Activated T-cell treated with anti-CD3 and anti-CD28 coated beads, Interleukin-2, amount 50 U/mL, for 72 hours (primary cell): Measurements from ENCODE around the gene CMTM8. TPM values are rescaled to one million over a fixed set of nuclear protein-coding genes. Genes with fewer than 3 reads are reported as not detected.

ENCODE experiments used
- ATAC-seq, 2 donors: fragments of 150-1000 bp; cut with Tn5 transposase; replicated peaks in 1 of 2; 2 replicates each; pipeline ENCODE4 v1.10.0; 2021; ENCODE audit warnings: moderate library complexity in 2 of 2, mild to moderate bottlenecking in 1 of 2
- DNase-seq, 2 donors: peaks; one replicate each; pipeline ENCODE4 v3.0.0; 2021 to 2022; ENCODE audit warnings: mixed read lengths in 1 of 2
- H3K27ac Mint-ChIP-seq: one replicate; pipeline ENCODE4 v1.8.0; 2022; ENCODE audit warnings: mild to moderate bottlenecking, moderate library complexity, mixed read lengths
- H3K27me3 Mint-ChIP-seq: one replicate; pipeline ENCODE4 v1.8.0; 2022; ENCODE audit warnings: low read depth, mixed read lengths
- H3K36me3 Mint-ChIP-seq, 2 donors: one replicate each; pipeline ENCODE4 v1.8.0; 2022; ENCODE audit warnings: mixed read lengths in 2 of 2, mild to moderate bottlenecking in 1 of 2; ENCODE audit not compliant: insufficient read depth in 2 of 2
- H3K4me1 Mint-ChIP-seq: one replicate; pipeline ENCODE4 v1.8.0; 2022; ENCODE audit warnings: low read depth, mixed read lengths
- H3K4me3 Mint-ChIP-seq, 2 donors: one replicate each; pipeline ENCODE4 v1.8.0; 2022; ENCODE audit warnings: mild to moderate bottlenecking in 2 of 2, mixed read lengths in 2 of 2, moderate library complexity in 2 of 2
- H3K9me3 Mint-ChIP-seq, 2 donors: one replicate each; pipeline ENCODE4 v1.8.0; 2022; ENCODE audit warnings: mixed read lengths in 2 of 2
- total RNA-seq, 2 donors: library from RNA; stranded (reverse); gene quantifications; one replicate each; pipeline ENCODE4 v1.2.3, GENCODE V29; 2022

Gene CMTM8
- total RNA-seq, 2 donors from 2014 or later = 7.1 to 9.0 TPM

GRCh38 chr3:32258869-32259268 lies 20.4 kb downstream of the CMTM8 start:
- Mint-ChIP-seq H3K27ac (no peak overlapping the region), H3K9me3 (peaks cover 3 to 6% of the 10 kb centered on the region in 2 donors), H3K4me3 (no peak overlapping the region), H3K4me1 (peaks cover 42% of the 10 kb centered on the region), H3K27me3 (no peaks in the 10 kb centered on the region), H3K36me3 (peaks cover 4 to 9% of the 10 kb centered on the region in 2 donors)
- no peak for DNase-seq
- ATAC-seq = no peak

- no peak overlapping the region for H3K27ac Mint-ChIP-seq
- DNase-seq (no peak), ATAC-seq (no peak)
- no peaks in the 10 kb centered on the region for H3K27me3 Mint-ChIP-seq
- no peaks in the 10 kb centered on the region for H3K36me3 Mint-ChIP-seq
- peaks cover 25% of the 10 kb centered on the region for H3K4me1 Mint-ChIP-seq
- no peak overlapping the region for H3K4me3 Mint-ChIP-seq
- peaks cover 0 to 2% of the 10 kb centered on the region in 2 donors for H3K9me3 Mint-ChIP-seq
These were observed 23.1 kb downstream of the CMTM8 start for GRCh38 chr3:32261545-32261944.

- Mint-ChIP-seq H3K27ac (no peak overlapping the region), H3K4me3 (no peak overlapping the region), H3K4me1 (peaks cover 19% of the 10 kb centered on the region), H3K27me3 (no peaks in the 10 kb centered on the region), H3K9me3 (peaks cover 0 to 2% of the 10 kb centered on the region in 2 donors), H3K36me3 (no peaks in the 10 kb centered on the region)
- ATAC-seq (no peak), DNase-seq (no peak)
These were observed 23.7 kb downstream of the CMTM8 start for GRCh38 chr3:32262201-32262600.

GRCh38 chr3:32274306-32274705 lies 35.8 kb downstream of the CMTM8 start:
- H3K36me3 Mint-ChIP-seq = no peaks in the 10 kb centered on the region
- ATAC-seq (no peak), DNase-seq (no peak)
- H3K27ac Mint-ChIP-seq = no peak overlapping the region
- no peaks in the 10 kb centered on the region for H3K27me3 Mint-ChIP-seq
- H3K9me3 Mint-ChIP-seq = no peaks in the 10 kb centered on the region
- H3K4me3 Mint-ChIP-seq = no peak overlapping the region
- H3K4me1 Mint-ChIP-seq = peaks cover 4% of the 10 kb centered on the region

- no peaks in the 10 kb centered on the region for H3K36me3 Mint-ChIP-seq
- H3K9me3 Mint-ChIP-seq = no peaks in the 10 kb centered on the region
- H3K27me3 Mint-ChIP-seq = no peaks in the 10 kb centered on the region
- no peak overlapping the region for H3K4me3 Mint-ChIP-seq
- no peak for ATAC-seq
- peaks cover 4% of the 10 kb centered on the region for H3K4me1 Mint-ChIP-seq
- no peak for DNase-seq
- no peak overlapping the region for H3K27ac Mint-ChIP-seq
These were observed 37.0 kb downstream of the CMTM8 start for GRCh38 chr3:32275506-32275905.

- Mint-ChIP-seq H3K4me1 (peaks cover 4% of the 10 kb centered on the region), H3K9me3 (no peaks in the 10 kb centered on the region), H3K4me3 (no peak overlapping the region), H3K27me3 (no peaks in the 10 kb centered on the region), H3K36me3 (no peaks in the 10 kb centered on the region), H3K27ac (no peak overlapping the region)
- ATAC-seq (no peak), DNase-seq (no peak)
These were observed 37.9 kb downstream of the CMTM8 start for GRCh38 chr3:32276279-32276841.

- H3K27me3 Mint-ChIP-seq = no peaks in the 10 kb centered on the region
- H3K4me3 Mint-ChIP-seq = no peak overlapping the region
- no peak for ATAC-seq
- H3K27ac Mint-ChIP-seq = no peak overlapping the region
- H3K9me3 Mint-ChIP-seq = no peaks in the 10 kb centered on the region
- H3K4me1 Mint-ChIP-seq = peaks cover 17% of the 10 kb centered on the region
- no peaks in the 10 kb centered on the region for H3K36me3 Mint-ChIP-seq
- no peak for DNase-seq
These were observed 40.2 kb downstream of the CMTM8 start for GRCh38 chr3:32278714-32279113.

- no peak overlapping the region for H3K4me3 Mint-ChIP-seq
- no peak for ATAC-seq
- H3K27ac Mint-ChIP-seq = no peak overlapping the region
- DNase-seq = no peak
- H3K36me3 Mint-ChIP-seq = no peaks in the 10 kb centered on the region
- H3K4me1 Mint-ChIP-seq = peaks cover 21% of the 10 kb centered on the region
- H3K9me3 Mint-ChIP-seq = no peaks in the 10 kb centered on the region
- no peaks in the 10 kb centered on the region for H3K27me3 Mint-ChIP-seq
These were observed 41.9 kb downstream of the CMTM8 start for GRCh38 chr3:32280262-32280910.

GRCh38 chr3:32281570-32282106 lies 43.2 kb downstream of the CMTM8 start:
- ATAC-seq (no peak), DNase-seq (no peak)
- H3K4me1 Mint-ChIP-seq = peaks cover 34% of the 10 kb centered on the region
- H3K27ac Mint-ChIP-seq = no peak overlapping the region
- no peaks in the 10 kb centered on the region for H3K36me3 Mint-ChIP-seq
- H3K4me3 Mint-ChIP-seq = no peak overlapping the region
- H3K27me3 Mint-ChIP-seq = no peaks in the 10 kb centered on the region
- no peaks in the 10 kb centered on the region for H3K9me3 Mint-ChIP-seq

- Mint-ChIP-seq H3K27me3 (no peaks in the 10 kb centered on the region), H3K4me3 (no peak overlapping the region), H3K4me1 (peaks cover 40% of the 10 kb centered on the region), H3K27ac (no peak overlapping the region), H3K9me3 (no peaks in the 10 kb centered on the region), H3K36me3 (no peaks in the 10 kb centered on the region)
- DNase-seq (no peak), ATAC-seq (no peak)
These were observed 44.2 kb downstream of the CMTM8 start for GRCh38 chr3:32282578-32283154.

GRCh38 chr3:32283304-32283703 lies 44.8 kb downstream of the CMTM8 start:
- ATAC-seq (no peak), DNase-seq (no peak)
- H3K27me3 Mint-ChIP-seq = no peaks in the 10 kb centered on the region
- H3K36me3 Mint-ChIP-seq = no peaks in the 10 kb centered on the region
- H3K4me1 Mint-ChIP-seq = peaks cover 40% of the 10 kb centered on the region
- no peak overlapping the region for H3K27ac Mint-ChIP-seq
- H3K9me3 Mint-ChIP-seq = no peaks in the 10 kb centered on the region
- H3K4me3 Mint-ChIP-seq = no peak overlapping the region

- Mint-ChIP-seq H3K9me3 (no peaks in the 10 kb centered on the region), H3K27ac (peak overlapping the region; percentile 61), H3K4me1 (peaks cover 48% of the 10 kb centered on the region), H3K36me3 (no peaks in the 10 kb centered on the region), H3K4me3 (peak overlapping the region in 1 of 2 donors; percentile 4), H3K27me3 (no peaks in the 10 kb centered on the region)
- DNase-seq (no peak), ATAC-seq (no peak)
These were observed 46.1 kb downstream of the CMTM8 start for GRCh38 chr3:32284443-32285212.

GRCh38 chr3:32285891-32286290 lies 47.4 kb downstream of the CMTM8 start:
- Mint-ChIP-seq H3K27ac (no peak overlapping the region), H3K4me3 (peak overlapping the region; percentile 44 to 47), H3K27me3 (no peaks in the 10 kb centered on the region), H3K4me1 (peaks cover 48% of the 10 kb centered on the region), H3K36me3 (no peaks in the 10 kb centered on the region), H3K9me3 (no peaks in the 10 kb centered on the region)
- DNase-seq (no peak), ATAC-seq (peak; percentile 37 to 57)
